GM12878 (cell line): ENCODE results near the gene NFATC3. TPM values are rescaled to one million over a fixed set of nuclear protein-coding genes. Genes with fewer than 3 reads are reported as not detected.
A peak's percentile ranks its signal among the peaks of the same experiment; 100 is the strongest.

Experiments
- ATAC-seq: fragments of 200-7000 bp; cut with Tn5 transposase; 3 replicates; pipeline ENCODE4 v1.9.1; 2020; ENCODE audit warnings: mild to moderate bottlenecking, moderate library complexity
- BruUV-seq: library from RNA; stranded (reverse); fragments of 400-500 nt; replicated peaks from 2 replicates; lab custom pipeline; 2021; lab: Mats Ljungman, UMichigan
- CTCF ChIA-PET: fragments of 300-600 bp; sonication (Branson Sonifier 250); formaldehyde crosslinking; extraction: SDS; loops from one replicate; lab custom pipeline; 2021; ENCODE audit warnings: inconsistent platforms; lab: Yijun Ruan, JAX
- POLR2A ChIA-PET: fragments of 350-600 bp; formaldehyde crosslinking; extraction: SDS; loops from one replicate; lab custom pipeline; 2021; ENCODE audit warnings: inconsistent platforms; lab: Charles Lee
- RAD21 ChIA-PET: fragments of 300-600 bp; sonication (Branson Sonifier 250); formaldehyde crosslinking; loops from one replicate; lab custom pipeline; 2023; ENCODE audit warnings: antibody characterized with exemption; ENCODE audit not compliant: unreplicated experiment; lab: Charles Lee
- SMC1A ChIA-PET: fragments of 300-600 bp; sonication (Branson Sonifier 250); formaldehyde crosslinking; loops from one replicate; lab custom pipeline; 2023; ENCODE audit not compliant: unreplicated experiment, uncharacterized antibody; lab: Charles Lee
- DNase-seq: peaks from one replicate; pipeline ENCODE4 v3.0.0-alpha.2; 2011; ENCODE audit warnings: low read depth, low spot score
- FAIRE-seq: peaks from 3 replicates; lab custom pipeline; 2011; peaks lifted over from hg19 to GRCh38; lab: Jason Lieb, UNC
- H2AFZ ChIP-seq: 2 replicates; pipeline ENCODE4 v1.6.0; 2011; ENCODE audit warnings: low read depth, low read length, control low read depth; ENCODE audit not compliant: control insufficient read depth
- H3K27ac ChIP-seq: 2 replicates; pipeline ENCODE4 v1.5.1; 2011; ENCODE audit warnings: control low read depth; ENCODE audit not compliant: control insufficient read depth, insufficient read depth
- H3K27me3 ChIP-seq, 2 experiments: replicated peaks in 1 of 2; 2 replicates each; pipeline versions ENCODE4 v1.6.0 to v1.6.1; 2011; ENCODE audit warnings: low read length in 1 of 2; ENCODE audit not compliant: control insufficient read depth in 2 of 2, insufficient read depth in 2 of 2
- H3K36me3 ChIP-seq, 2 experiments: 2 replicates each; pipeline ENCODE4 v1.5.1; 2011; ENCODE audit warnings: low read length in 1 of 2; ENCODE audit not compliant: control insufficient read depth in 2 of 2, insufficient read depth in 2 of 2
- H3K4me1 ChIP-seq: 2 replicates; pipeline ENCODE4 v1.6.1; 2011; ENCODE audit warnings: mild to moderate bottlenecking, low read length, moderate library complexity, mixed read lengths; ENCODE audit not compliant: control insufficient read depth, insufficient read depth
- H3K4me2 ChIP-seq: 2 replicates; pipeline ENCODE4 v1.6.0; 2011; ENCODE audit warnings: control low read depth; ENCODE audit not compliant: control insufficient read depth, insufficient read depth
- H3K4me3 ChIP-seq: fragments of 200-600 bp; sonication (generic); 2 replicates; pipeline ENCODE4 v1.5.1; 2016
- H3K79me2 ChIP-seq: 2 replicates; pipeline ENCODE4 v1.6.0; 2011; ENCODE audit warnings: low read length; ENCODE audit not compliant: control insufficient read depth, insufficient read depth
- H3K9ac ChIP-seq: 2 replicates; pipeline ENCODE4 v1.8.0; 2011; ENCODE audit warnings: low read length, control low read depth, mixed read lengths; ENCODE audit not compliant: control insufficient read depth, insufficient read depth
- H3K9me3 ChIP-seq: replicated peaks from 3 replicates; pipeline ENCODE4 v1.5.1; 2011; ENCODE audit warnings: mild to moderate bottlenecking, low read length; ENCODE audit not compliant: control insufficient read depth, insufficient read depth
- H4K20me1 ChIP-seq: 2 replicates; pipeline ENCODE4 v1.6.0; 2011; ENCODE audit not compliant: control insufficient read depth, insufficient read depth
- ATF7 ChIP-seq: fragments of 450-650 bp; IDR thresholded peaks from 2 replicates; pipeline ENCODE4 v1.6.1; 2016; ENCODE audit warnings: low read depth, mild to moderate bottlenecking
- CHD4 ChIP-seq: fragments of 200-600 bp; sonication (generic); IDR thresholded peaks from 2 replicates; pipeline ENCODE4 v1.6.1; 2016; ENCODE audit warnings: mild to moderate bottlenecking
- CREM ChIP-seq: IDR thresholded peaks from 2 replicates; pipeline ENCODE4 v1.6.1; 2014; ENCODE audit warnings: antibody characterized with exemption, low read depth
- HCFC1 ChIP-seq: fragments of 150-350 bp; IDR thresholded peaks from 2 replicates; pipeline ENCODE4 v1.6.1; 2014; ENCODE audit warnings: low read length
- IKZF1 ChIP-seq: fragments of 450-650 bp; conservative IDR thresholded peaks from 2 replicates; pipeline ENCODE4 v1.6.1; 2017; ENCODE audit warnings: antibody characterized with exemption, mild to moderate bottlenecking
- IKZF2 ChIP-seq, 2 experiments: fragments of 450-650 bp; IDR thresholded peaks; 2 replicates each; pipeline ENCODE4 v1.6.1; 2017; ENCODE audit warnings: mild to moderate bottlenecking in 2 of 2, moderate library complexity in 2 of 2
- JUNB ChIP-seq: IDR thresholded peaks from 2 replicates; pipeline ENCODE4 v1.6.1; 2016; ENCODE audit warnings: antibody characterized with exemption, mild to moderate bottlenecking
- MEF2A ChIP-seq: IDR thresholded peaks from 2 replicates; pipeline ENCODE4 v1.6.1; 2011; ENCODE audit warnings: low read depth, mild to moderate bottlenecking, low read length, moderate library complexity; ENCODE audit not compliant: insufficient read depth
- MTA2 ChIP-seq: fragments of 450-650 bp; IDR thresholded peaks from 2 replicates; pipeline ENCODE4 v1.6.1; 2016; ENCODE audit warnings: low read depth, mild to moderate bottlenecking, moderate library complexity
- PAX5 ChIP-seq: IDR thresholded peaks from 2 replicates; pipeline ENCODE4 v1.6.1; 2011; ENCODE audit warnings: low read depth, low read length, borderline replicate concordance
- RUNX3 ChIP-seq: IDR thresholded peaks from 2 replicates; pipeline ENCODE4 v1.6.1; 2012; ENCODE audit warnings: low read length, inconsistent platforms
- WGBS: methylation state at CpG from one replicate; pipeline ENCODE4 v1.1.6; 2016; ENCODE audit warnings: low lambda C conversion rate; ENCODE audit not compliant: insufficient replicate concordance, insufficient coverage; ENCODE audit errors: missing lambda C conversion rate; 5-methylcytosine and 5-hydroxymethylcytosine counted together
- in situ Hi-C: fragments of 300-500 bp; cut with MboI; formaldehyde crosslinking; loops from 9 replicates; pipeline ENCODE4 v1.14.3; 2018; ENCODE audit warnings: mixed read lengths
- intact Hi-C: fragments of 100-400 bp; cut with micrococcal nuclease; formaldehyde crosslinking; loops from one replicate; pipeline ENCODE4 v1.14.2; 2022; ENCODE audit not compliant: unreplicated experiment
- polyA plus RNA-seq, 11 experiments: library from polyadenylated mRNA; depleted of rRNA in 4 of 11; unstranded in 6 of 11; stranded (reverse) in 5 of 11; fragments of >200 nt; fragmentation: Nextera tagmentation in 4 of 11; fragmentation: Illumina TruSeq in 1 of 11; extraction: Ambion mirVana in 4 of 11; extraction: Trizol in 1 of 11; gene quantifications; 1 replicate in 1 of 11; 2 replicates in 10 of 11; pipeline versions ENCODE4 v1.2.1 to v1.2.3, GENCODE V29; 2011 to 2016; ENCODE audit warnings: inconsistent platforms in 2 of 11, missing spikeins in 2 of 11, low read depth in 1 of 11
- total RNA-seq, 4 experiments: library from RNA; depleted of rRNA in 3 of 4; stranded (reverse); fragments of >200 nt in 3 of 4; fragmentation: Illumina TruSeq in 1 of 4; extraction: Trizol in 1 of 4; gene quantifications; 2 replicates each; pipeline versions ENCODE4 v1.2.1 to v1.2.3, GENCODE V29; 2013 to 2021
- TF ChIP-seq, protein P1 (sequence below): fragments of 450-650 bp; IDR thresholded peaks from 2 replicates; pipeline ENCODE4 v1.6.1; 2016; ENCODE audit warnings: mild to moderate bottlenecking, moderate library complexity, borderline replicate concordance
- TF ChIP-seq, protein P2 (sequence below): IDR thresholded peaks from 2 replicates; pipeline ENCODE4 v1.6.1; 2011; ENCODE audit warnings: mild to moderate bottlenecking, low read depth, low read length, moderate library complexity; ENCODE audit not compliant: insufficient replicate concordance
- TF ChIP-seq, protein P3 (sequence below): fragments of 450-650 bp; IDR thresholded peaks from 2 replicates; pipeline ENCODE4 v1.6.1; 2017; ENCODE audit warnings: low read depth, mild to moderate bottlenecking, moderate library complexity

NFATC3 gene
- total and polyA plus RNA-seq, 10 of the 15 experiments (the other 5 are each of a cell fraction or from before 2014, with no cell fraction given): 4.2 to 37.6 (median 24.9) TPM

DNA sequence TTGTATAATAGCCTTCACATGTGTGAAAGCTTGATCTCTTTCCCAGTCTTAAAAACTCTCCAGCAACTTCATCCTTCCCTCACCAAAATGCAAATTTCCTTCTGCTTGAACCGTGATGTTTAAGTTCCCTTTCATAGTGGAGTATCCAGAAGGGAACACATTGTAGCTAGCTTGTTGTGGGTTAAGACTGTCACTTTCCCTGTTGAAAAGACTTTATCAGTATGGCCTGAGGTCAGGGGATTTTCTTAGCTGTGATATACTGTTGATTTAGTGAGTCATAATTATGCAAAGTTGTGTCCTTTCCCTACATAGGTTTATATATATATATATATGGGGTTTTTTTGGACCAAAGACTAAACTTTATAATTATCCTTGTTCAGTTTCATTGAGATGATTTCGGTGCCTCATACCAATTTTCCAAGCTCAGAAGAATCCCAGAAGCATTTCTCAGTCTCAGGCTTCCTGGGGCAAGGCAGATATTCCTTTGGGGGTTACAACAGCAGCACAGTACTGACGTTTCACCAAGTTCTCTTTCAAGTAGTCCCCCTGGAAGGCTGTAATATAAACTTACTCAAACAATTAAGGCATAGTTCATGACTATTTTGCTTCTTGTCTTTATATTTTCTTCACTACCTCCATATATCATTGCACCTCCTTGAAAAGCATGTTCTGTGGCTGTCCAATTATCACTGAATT lies 115.1 kb downstream of the NFATC3 start:
- DNase-seq (no peak), FAIRE-seq (peak; percentile 61), ATAC-seq (peak; percentile 85)
- ChIA-PET POLR2A (interaction anchor here (0.9 to 1.1 kb wide), 3 partner anchors 22 to 81 kb away, joined by 3 to 4 read pairs (median 3); no protein-coding TSS in a partner anchor), RAD21 (interaction anchor here (1.4 kb wide), 1 partner anchor 28 kb away, joined by 6 read pairs; no protein-coding TSS in a partner anchor), SMC1A (interaction anchor here (0.5 to 1.7 kb wide), 8 partner anchors 11 to 115 kb away, joined by 3 to 8 read pairs (median 3); partner anchors contain the start of gene NFATC3), CTCF (interaction anchor here (0.7 to 1.8 kb wide), 7 partner anchors 9 to 159 kb away, joined by 3 to 6 read pairs (median 3); no protein-coding TSS in a partner anchor)
- H3K9me3 ChIP-seq: no peaks in the 10 kb centered on the region
- no peak overlapping the region for H3K4me3 ChIP-seq
- 9% methylated on average over 3 of the region's 3 CpGs for WGBS
- H3K4me2 ChIP-seq: no peak overlapping the region
- peaks cover 0 to 3% of the 10 kb centered on the region in 2 experiments; a peak in 2 of 4 replicates for H3K36me3 ChIP-seq
- no peaks in the 10 kb centered on the region for H4K20me1 ChIP-seq
- H2AFZ ChIP-seq: no peak overlapping the region
- no peaks in the 10 kb centered on the region for H3K79me2 ChIP-seq
- in situ Hi-C loops: no loop called here
- H3K27ac ChIP-seq: peak overlapping the region; percentile 37; the same call in 1 of the 2 replicates
- intact Hi-C loops: no loop called here
- no TSS peak for BruUV-seq
- no peaks in the 10 kb centered on the region for H3K27me3 ChIP-seq
- TF ChIP-seq, protein P1, sequence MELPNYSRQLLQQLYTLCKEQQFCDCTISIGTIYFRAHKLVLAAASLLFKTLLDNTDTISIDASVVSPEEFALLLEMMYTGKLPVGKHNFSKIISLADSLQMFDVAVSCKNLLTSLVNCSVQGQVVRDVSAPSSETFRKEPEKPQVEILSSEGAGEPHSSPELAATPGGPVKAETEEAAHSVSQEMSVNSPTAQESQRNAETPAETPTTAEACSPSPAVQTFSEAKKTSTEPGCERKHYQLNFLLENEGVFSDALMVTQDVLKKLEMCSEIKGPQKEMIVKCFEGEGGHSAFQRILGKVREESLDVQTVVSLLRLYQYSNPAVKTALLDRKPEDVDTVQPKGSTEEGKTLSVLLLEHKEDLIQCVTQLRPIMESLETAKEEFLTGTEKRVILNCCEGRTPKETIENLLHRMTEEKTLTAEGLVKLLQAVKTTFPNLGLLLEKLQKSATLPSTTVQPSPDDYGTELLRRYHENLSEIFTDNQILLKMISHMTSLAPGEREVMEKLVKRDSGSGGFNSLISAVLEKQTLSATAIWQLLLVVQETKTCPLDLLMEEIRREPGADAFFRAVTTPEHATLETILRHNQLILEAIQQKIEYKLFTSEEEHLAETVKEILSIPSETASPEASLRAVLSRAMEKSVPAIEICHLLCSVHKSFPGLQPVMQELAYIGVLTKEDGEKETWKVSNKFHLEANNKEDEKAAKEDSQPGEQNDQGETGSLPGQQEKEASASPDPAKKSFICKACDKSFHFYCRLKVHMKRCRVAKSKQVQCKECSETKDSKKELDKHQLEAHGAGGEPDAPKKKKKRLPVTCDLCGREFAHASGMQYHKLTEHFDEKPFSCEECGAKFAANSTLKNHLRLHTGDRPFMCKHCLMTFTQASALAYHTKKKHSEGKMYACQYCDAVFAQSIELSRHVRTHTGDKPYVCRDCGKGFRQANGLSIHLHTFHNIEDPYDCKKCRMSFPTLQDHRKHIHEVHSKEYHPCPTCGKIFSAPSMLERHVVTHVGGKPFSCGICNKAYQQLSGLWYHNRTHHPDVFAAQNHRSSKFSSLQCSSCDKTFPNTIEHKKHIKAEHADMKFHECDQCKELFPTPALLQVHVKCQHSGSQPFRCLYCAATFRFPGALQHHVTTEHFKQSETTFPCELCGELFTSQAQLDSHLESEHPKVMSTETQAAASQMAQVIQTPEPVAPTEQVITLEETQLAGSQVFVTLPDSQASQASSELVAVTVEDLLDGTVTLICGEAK: peak; percentile 41; the same call in 1 of the 2 replicates
- TF ChIP-seq MEF2A (0 out of 2 replicates have a peak, but pooled peaks have one; percentile 29), RUNX3 (peak; percentile 73; the same call in 1 of the 2 replicates), CHD4 (no peak), CREM (peak; percentile 23; the same call in 1 of the 2 replicates), IKZF2 (IDR thresholded peaks at IDR 0.05) (peak; percentile 55 to 72; a peak in 2 of 4 replicates), PAX5 (no peak), ATF7 (peak; percentile 46; the same call in 1 of the 2 replicates), JUNB (0 out of 2 replicates have a peak, but pooled peaks have one; percentile 24), MTA2 (0 out of 2 replicates have a peak, but pooled peaks have one; percentile 20), HCFC1 (no peak), IKZF1 (peak; percentile 43)
- TF ChIP-seq, protein P2, sequence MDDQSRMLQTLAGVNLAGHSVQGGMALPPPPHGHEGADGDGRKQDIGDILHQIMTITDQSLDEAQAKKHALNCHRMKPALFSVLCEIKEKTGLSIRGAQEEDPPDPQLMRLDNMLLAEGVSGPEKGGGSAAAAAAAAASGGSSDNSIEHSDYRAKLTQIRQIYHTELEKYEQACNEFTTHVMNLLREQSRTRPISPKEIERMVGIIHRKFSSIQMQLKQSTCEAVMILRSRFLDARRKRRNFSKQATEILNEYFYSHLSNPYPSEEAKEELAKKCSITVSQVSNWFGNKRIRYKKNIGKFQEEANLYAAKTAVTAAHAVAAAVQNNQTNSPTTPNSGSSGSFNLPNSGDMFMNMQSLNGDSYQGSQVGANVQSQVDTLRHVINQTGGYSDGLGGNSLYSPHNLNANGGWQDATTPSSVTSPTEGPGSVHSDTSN: no peak
- TF ChIP-seq, protein P3, sequence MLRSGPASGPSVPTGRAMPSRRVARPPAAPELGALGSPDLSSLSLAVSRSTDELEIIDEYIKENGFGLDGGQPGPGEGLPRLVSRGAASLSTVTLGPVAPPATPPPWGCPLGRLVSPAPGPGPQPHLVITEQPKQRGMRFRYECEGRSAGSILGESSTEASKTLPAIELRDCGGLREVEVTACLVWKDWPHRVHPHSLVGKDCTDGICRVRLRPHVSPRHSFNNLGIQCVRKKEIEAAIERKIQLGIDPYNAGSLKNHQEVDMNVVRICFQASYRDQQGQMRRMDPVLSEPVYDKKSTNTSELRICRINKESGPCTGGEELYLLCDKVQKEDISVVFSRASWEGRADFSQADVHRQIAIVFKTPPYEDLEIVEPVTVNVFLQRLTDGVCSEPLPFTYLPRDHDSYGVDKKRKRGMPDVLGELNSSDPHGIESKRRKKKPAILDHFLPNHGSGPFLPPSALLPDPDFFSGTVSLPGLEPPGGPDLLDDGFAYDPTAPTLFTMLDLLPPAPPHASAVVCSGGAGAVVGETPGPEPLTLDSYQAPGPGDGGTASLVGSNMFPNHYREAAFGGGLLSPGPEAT: peak; percentile 44; the same call in 1 of the 2 replicates
- H3K9ac ChIP-seq: no peak overlapping the region
- 0 out of 2 replicates have a peak, but pooled peaks cover 3% of the 10 kb centered on the region for H3K4me1 ChIP-seq
